ENCODE measurements around the gene PLCB4. TPM values are rescaled to one million over a fixed set of nuclear protein-coding genes. Genes with fewer than 3 reads are reported as not detected.
A peak's percentile ranks its signal among the peaks of the same experiment; 100 is the strongest.
"Not testable (repeated sequence)": the region's sequence is repeated elsewhere in the genome, so short reads cannot be mapped to it uniquely, and the experiment has no call there.

The PLCB4 gene
- total RNA-seq, 1 experiment from 2014 or later: 22.7 TPM

DNA sequence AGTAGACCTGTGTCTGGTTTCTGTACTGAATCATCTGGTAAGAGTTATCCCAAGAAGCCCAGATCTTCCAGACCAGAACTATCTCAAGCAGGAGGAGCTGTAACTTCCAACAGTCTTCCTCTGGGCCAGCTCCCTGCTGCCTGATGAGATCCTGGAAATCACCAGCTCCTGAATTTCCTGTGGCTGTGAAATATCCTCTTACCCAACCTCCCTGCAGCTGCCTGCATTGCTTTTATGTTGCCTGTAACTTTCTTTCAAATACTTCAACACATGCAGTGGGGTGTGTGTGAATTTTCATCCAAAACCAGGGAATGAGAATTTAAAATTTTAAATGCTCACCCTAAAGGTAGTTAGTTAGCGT is 285.0 kb downstream of the PLCB4 start:
- DNase-seq (ENCODE audit: low read depth): no peak

DNA sequence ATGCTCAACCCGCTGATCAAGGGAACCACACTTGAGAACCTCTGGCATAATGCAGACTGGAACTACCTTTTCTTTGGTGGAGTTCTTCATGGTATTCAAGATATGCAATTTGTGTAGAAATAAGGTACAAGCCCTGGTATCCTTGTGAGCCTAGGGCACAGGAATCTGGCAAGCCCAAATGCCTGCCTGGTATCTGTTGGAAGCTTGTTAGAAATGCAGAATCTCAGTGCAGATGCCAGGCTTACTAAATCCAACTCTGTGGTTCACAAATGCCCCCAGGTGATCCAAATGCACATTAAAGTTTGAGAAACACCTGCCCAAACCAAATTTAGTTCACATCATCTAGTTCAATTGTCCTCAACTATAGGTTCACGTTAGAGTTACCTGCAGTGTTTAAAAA is 285.7 kb downstream of the PLCB4 start:
- no peak for DNase-seq (ENCODE audit: low read depth)

DNA sequence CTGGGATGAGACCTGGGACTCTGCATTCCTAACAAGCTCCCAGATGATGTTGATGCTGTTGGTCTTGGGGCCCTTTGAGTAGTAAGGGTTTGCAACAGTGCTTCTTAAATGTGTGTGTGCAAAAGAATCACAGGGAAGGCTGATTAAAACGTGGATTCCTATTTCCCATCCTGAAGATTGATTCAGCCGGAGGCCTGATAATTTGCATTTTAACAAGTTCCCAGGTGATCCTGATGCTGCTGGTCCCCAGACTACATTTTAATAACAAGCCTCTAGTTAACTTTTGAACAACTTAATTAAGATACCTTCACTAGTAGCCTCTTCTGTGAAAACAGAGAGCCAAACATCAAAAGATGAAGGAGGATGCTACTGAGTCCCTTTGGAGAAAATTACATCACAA is 289.1 kb downstream of the PLCB4 start:
- DNase-seq (ENCODE audit: low read depth): no peak

DNA sequence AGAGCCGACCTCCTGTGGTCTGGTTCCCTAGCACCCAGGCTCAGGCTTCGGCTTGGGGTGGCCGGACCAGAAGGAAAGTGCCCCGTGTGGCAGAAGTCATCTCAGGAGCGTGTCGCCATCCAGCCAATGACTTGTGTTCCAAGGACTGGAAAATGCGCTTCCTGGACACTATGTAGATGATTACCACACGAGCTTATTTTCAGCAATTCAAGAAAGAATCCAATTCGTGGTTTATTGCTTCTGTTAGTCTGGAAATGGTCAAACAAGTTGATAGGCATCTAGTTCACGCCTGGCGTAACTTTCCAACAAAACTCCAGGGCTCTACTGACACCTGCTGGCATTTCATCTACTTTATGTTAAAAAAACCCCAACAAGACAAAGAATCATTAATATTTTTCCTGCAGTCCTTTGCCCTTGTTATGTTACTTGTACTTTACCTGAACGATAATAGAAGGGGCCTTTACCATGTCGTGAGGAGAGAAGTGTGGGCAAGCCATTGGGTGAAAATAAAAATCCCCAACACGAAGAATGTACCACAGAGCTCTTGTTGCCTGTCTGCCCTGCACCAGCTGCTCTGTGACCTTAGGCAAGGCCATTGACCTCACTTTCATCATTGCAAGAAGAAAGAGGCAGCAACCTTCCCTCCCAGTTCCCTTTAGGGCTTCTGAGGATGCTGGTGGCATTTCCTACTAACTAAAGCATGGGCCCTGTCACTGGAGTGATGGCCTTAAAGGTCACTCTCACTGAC is 290.8 kb downstream of the PLCB4 start:
- DNase-seq (ENCODE audit: low read depth): peak; percentile 60

DNA sequence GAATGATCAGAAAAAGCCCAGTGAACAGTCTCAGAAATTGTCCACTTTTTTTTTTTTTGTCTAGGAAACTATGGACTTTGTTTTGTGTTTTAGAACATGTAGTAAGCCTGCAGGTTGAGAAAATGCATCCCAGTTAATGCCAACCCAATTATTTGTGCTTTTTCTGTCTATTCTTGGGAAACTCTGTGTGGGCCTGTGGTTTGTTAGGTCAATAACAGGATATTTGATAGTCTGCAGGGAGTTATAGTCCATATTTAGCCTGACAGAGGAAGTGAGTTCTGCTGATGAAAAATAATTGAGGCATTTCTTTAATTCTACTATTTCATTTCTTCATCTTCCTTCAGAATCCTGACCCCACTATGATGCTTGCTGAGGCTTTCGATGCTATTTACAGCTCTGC is 291.5 kb downstream of the PLCB4 start:
- no peak for DNase-seq (ENCODE audit: low read depth)

DNA sequence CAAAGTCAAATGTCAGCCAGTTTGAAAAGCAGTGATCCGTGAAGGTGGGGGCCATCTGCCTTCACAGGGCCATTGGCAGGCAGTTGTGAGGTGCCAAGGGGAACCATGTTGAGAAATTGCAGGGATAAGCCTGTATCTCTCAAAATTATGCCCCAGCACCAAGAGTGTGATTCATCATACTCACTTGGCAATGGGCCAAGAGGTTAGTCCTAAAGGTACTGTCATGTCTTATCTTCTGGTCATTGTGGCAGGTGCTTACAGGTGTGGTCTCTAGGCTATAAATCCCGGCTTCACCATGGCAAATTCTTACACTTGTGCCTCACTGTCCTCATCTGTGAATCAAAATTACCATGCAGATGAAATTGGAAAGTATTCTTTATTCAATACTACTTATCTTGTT is 294.8 kb downstream of the PLCB4 start:
- no peak for DNase-seq (ENCODE audit: low read depth)

DNA sequence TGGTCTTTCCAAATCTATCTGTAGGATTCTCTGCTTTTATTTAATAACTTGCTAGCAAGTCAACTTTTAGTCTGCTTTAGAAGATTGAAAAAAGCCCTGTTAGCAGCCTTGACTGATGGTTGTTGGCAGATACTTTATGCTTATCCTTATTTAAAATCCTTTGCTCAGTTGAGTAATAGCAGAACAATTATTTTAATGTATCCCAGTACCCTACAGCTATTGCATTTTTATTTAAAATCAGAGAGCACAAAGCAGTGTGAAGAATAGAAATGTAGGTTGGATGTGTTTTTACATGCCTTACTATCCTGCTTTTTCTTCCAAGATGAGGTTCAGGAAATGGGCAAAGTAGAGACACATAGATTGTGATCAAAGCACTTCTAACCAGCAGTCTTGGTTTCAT is 298.4 kb downstream of the PLCB4 start:
- no peak for DNase-seq (ENCODE audit: low read depth)

DNA sequence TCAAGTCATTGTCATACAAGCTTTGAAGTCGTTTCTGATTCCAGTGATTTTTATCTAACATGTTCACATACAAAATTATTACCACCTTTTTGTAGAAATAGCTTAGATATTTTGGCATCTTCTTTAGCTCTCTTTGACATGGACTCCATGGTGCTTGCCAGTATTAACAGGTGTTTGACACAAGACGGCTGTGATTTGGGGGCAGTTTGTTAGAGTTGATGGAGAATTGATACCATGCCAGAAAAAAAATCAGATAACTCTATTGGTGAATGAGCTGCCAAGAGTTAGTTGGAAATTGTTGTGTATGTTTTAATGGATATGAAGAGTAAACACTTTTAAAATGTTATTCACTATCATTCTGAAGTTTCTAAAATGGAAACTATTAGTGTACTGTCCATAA is 298.9 kb downstream of the PLCB4 start:
- DNase-seq (ENCODE audit: low read depth): no peak

DNA sequence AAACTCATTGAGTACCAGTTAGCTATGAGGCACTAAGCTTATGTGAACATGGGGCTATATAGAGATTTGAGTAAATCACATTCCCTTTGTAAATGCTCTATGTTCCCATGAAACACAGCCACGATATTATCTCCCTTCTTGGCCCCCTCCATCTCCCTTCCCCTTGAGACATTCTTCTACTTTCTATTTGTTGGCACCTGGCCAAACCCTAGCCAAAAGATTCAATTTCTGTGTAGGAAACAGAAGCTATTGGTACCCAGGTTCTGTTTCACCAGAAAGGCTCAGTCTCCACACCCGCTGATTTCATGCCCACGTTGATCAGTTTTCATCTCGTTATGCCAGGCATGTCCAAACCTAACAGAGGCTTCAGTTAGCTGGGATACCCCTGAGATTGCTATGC is 300.0 kb downstream of the PLCB4 start:
- no peak for DNase-seq (ENCODE audit: low read depth)

DNA sequence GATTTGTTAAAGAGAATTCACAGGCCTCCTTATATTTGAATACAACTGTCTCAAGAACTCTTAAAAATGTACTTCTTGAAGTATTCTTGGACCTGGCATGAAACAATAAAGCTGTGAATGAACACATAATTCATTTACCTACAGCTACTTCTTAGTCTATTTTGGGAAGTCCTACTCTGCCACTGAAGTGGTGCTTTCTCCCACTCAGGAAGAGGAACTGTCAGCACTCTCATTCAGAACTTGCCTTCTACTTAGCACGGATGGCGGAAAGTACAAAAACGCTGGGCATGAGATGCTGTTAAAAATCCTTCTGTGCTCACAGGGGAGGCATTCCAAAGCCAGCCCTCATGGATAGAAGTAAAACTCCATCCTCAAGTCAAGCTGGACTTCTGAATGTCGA is 300.7 kb downstream of the PLCB4 start:
- no peak for DNase-seq (ENCODE audit: low read depth)

DNA sequence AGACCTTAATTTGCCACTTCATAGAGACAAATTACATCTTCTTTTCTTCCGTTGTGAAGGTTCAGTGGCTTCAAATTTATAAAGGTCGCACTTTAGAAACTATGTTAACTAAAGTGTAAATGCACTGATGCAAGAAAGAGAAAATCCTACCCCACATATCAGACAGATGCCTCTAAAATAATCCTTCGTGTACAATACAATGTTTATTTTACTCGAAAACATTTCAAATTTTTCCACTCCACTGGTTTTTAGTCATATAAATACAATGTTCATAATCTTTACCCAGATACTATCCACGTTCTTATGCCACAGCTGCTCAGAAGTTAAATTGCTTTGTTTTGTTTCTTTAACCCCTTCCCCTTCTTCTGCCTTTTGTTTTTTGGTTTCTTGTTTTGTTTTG is 305.2 kb downstream of the PLCB4 start:
- DNase-seq (ENCODE audit: low read depth): no peak

DNA sequence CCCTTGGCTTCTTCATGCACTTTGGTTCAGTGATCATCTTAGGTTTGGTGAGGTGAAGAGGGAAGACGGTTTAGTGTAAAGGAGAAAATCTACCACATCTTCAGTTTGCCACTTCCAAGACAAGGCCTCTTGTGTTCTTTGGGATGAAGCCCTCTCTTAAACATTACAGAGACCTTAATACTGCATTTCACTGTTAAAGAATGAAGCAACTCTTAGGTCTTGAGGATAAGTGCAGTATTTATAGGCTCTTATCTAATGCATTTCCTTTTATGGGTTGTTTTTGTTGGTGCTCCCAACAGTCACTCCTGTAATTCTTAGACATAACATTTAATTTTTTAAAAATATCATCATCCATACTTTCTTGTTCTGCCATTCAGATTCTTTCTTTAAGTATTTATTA is 305.6 kb downstream of the PLCB4 start:
- no peak for DNase-seq (ENCODE audit: low read depth)

DNA sequence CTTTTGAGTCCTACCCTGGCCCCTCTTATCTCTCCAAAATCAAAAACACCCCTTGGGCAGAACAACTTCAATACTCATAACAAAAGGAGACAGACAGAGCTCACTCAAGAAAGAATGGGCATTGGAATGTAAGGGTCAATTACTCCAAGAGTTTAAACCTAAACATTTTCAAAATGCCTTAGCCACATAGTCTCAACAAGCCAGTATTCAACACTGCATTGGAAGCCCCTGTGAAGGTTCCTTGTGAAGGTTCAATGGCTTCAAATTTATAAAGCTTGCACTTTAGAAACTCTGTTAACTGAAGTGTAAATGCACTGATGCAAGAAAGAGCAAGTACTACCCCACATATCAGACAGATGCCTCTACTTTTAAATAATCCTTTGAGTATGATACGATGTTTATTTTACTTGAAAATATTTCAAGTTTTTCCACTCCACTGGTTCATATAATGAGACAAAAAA is 306.4 kb downstream of the PLCB4 start:
- DNase-seq (ENCODE audit: low read depth): no peak

DNA sequence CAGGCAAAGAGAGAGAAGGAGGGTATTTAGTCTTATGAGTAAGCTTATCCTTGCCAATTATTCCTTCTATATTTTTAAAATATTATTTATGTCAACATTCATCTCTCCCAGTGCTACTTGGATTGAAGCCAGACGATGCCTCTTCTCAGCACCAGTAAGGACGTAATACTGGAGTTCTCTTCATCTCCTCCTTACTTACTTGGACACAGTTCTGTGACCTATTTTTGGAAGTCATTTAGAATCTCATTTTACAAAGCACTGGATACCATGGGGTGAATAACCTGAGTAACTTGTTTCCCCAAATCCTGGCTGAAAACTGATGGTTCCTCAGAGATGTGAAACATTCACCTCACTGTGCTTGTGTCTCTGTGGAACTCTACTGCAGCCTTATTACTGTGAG is 308.1 kb downstream of the PLCB4 start:
- DNase-seq (ENCODE audit: low read depth): no peak

DNA sequence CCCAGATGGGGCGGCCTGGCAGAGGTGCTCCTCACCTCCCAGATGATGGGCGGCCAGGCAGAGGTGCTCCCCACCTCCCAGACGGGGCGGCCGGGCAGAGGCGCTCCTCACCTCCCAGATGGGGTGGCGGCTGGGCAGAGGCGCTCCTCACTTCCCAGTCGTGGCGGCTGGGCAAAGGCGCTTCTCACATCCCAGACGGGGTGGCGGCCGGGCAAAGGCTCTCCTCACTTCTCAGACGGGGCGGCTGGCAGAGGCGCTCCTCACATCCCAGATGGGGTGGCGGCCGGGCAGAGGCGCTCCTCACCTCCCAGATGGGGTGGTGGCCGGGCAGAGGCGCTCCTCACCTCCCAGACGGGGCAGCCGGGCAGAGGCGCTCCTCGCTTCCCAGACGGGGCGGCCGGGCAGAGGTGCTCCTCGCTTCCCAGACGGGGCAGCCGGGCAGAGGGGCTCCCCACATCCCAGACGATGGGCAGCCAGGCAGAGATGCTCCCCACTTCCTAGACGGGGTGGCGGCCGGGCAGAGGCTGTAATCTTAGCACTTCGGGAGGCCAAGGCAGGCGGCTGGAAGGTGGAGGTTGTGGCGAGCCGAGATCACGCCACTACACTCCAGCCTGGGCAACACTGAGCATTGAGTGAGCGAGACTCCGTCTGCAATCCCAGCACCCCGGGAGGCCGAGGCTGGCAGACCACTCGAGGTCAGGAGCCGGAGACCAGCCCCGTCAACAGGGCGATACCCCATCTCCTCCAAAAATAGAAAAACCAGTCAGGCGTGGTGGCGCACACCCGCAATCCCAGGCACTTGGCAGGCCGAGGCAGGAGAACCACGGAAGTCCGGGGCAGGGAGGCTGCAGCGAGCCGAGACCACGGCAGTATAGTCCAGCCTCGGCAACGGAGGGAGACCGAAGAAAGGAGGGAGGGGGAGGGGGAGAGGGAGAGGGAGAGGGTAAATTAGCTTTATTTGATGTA is 316.7 kb downstream of the PLCB4 start:
- not testable (repeated sequence) for DNase-seq (ENCODE audit: low read depth)

DNA sequence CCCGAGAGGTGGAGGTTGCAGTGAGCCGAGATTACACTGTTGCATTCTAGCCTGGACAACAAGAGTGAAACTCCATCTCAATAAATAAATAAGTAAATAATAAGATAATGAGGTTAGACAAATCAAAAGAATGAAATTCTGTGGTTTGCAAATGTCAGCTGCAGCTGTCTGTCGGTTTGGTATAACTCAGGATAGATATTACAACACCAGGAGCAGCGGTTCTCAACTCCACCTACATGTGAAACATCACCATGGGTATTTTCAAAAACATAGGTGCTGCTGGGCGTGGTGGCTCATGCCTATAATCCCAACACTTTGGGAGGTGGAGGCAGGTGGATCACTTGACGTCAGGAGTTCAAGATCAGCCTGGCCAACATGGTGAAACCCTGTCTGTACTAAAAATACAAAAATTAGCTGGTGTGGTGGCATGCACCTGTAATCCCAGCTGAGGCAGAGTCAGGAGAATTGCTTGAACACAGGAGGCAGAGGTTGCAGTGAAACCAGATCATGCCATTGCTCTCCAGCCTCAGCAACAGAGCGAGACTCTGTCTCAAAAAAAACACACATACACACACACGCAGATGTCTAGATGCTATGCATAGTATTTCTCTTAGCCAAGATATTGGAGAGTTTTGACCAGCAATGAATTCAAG is 319.4 kb downstream of the PLCB4 start:
- DNase-seq (ENCODE audit: low read depth): no peak

DNA sequence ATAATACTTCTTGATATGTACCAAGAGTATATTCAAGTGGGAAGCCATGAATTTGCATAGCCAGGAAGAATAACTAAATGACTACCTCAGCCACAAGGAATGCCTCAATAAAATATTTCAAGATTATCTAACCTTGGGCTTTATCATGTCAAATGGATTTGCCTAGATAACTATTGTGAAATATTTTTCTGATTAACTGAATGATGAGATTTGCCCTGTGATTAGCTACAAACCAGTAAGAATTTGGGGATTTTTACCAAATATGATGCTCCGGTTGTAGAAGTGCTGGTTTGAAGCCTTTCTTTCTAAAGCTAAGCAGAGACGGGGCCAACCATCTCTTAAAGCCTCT is 319.9 kb downstream of the PLCB4 start:
- no peak for DNase-seq (ENCODE audit: low read depth)

DNA sequence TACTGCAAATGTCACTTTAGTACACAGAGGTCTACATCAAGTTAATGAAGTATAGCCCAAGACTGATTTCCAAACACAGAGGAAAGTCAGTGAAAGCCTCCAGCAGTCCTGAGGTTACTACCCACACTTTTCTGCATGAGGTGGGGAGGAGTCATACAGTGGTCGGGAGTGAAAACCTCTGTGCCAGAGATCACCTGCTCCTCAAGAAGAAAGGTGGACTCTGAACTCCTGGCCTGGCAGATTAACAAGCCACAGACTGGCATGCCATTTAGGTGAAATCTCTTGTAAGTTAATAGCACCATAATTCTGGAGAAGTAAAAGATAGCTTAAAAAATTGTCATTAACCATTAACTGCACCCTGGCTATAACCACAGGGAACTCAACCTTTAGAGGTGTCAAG is 320.5 kb downstream of the PLCB4 start:
- no peak for DNase-seq (ENCODE audit: low read depth)

DNA sequence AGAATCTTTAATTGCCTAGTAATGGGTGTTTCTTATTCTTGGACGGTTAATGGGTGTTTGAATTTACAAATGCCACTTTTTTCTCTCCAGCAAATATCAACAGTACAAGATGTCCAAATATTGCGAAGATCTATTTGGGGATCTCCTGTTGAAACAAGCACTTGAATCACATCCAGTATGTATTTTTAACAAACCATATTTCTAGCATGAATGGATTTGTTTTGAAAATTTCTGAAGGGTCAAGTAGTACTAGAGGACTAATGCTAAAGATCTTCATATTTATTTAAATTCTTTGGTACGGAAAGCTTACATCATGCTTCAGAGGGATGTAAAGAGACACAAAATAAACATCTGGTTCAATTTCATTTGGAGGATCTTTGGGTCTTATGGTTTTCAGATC is 321.6 kb downstream of the PLCB4 start:
- DNase-seq (ENCODE audit: low read depth): no peak

DNA sequence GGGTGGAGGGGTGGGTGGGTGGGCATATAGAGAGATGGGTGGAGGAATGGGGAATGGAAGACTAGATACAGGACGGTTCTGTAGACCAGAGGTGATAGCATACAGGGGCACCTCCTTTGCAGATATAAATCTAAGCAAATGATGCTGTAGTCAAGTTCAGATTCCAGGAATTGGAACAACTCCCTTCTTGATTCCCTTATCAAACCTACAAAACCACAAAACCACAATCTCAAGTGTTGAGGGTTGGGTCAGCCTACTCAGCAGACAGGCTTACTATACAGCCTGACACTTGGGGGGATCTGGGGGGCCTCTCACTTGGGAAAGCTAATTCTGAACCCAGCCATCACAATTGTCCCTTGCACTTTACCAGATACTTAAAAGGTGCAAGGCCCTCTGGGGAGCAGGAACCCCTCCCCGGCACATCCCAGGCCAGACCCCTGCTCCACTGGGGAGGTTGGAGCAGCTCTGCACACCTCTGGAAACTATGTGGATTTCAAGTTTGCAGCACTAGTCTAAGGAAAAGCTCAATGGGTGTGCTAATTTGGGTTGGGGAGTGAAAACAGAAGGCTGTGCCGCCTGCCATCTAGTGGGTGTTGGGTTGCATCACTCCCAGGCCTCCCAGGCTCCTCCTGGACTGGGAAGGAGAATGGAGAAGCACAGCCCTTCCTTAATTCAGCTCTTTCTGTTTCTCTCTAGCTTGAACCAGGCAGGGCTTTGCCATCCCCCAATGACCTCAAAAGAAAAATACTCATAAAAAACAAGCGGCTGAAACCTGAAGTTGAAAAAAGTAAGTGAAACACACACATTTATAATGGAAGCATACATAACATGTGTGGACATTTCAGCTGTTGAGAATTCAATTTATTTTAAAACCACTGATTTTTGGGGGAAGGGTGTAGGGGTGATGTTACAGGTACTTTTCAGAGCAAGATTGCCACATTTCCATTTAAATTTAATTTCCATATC is 324.3 kb downstream of the PLCB4 start:
- DNase-seq (ENCODE audit: low read depth): peak; percentile 65

DNA sequence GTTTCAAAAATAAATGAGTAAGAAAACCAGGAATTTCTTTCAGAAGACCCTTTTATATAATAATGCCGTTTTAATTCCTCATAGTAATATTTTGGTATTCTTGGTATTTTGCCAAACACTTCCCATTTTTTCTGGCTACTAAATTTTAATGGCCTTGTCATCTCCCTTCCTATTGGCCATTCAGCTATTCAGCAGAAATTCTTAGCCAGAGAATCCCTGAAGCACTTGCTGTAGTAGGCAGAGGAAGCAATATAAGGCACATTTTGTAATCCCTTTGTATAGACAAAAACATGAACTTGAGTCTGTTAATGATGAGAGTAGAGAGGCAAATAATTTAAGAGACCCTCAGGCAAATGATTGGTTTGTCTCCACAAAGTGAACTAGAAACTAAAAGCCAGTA is 327.1 kb downstream of the PLCB4 start:
- no peak for DNase-seq (ENCODE audit: low read depth)

All from HT1080 (cell line).